ENCODE results near the gene TRIM67. TPM values are rescaled to one million over a fixed set of nuclear protein-coding genes. Genes with fewer than 3 reads are reported as not detected.
A peak's percentile ranks its signal among the peaks of the same experiment; 100 is the strongest.

The TRIM67 gene
- total RNA-seq, 6 experiments from 2014 or later: not detected

GRCh38 chr1:231160895-231161666 lies 777 bp upstream of the TRIM67 start:
- DNase-seq (no peak), ATAC-seq (no peak)
- Histone ChIP-seq H3K27ac (no peak overlapping the region), H3K36me3 (no peaks in the 10 kb centered on the region), H3K27me3 (peaks cover 9 to 16% of the 10 kb centered on the region in 2 donors), H3K4me1 (peaks cover 0 to 16% (median 2%) of the 10 kb centered on the region in 4 donors), H3K9me3 (no peaks in the 10 kb centered on the region), H3K4me3 (peak overlapping the region in 1 of 3 donors; percentile 7)
- TF ChIP-seq CTCF (IDR thresholded peaks at IDR 0.05) (no peak), POLR2A (IDR thresholded peaks at IDR 0.05) (no peak)
- intact Hi-C loops (cut with DNase I): no loop called here
- WGBS (ENCODE audit: insufficient coverage, low coverage, low lambda C conversion rate, missing lambda C conversion rate): 9% methylated on average over 31 of the region's 51 CpGs

GRCh38 chr1:231162297-231162969 lies 575 bp downstream of the TRIM67 start:
- H3K9me3 ChIP-seq: no peaks in the 10 kb centered on the region
- H3K27ac ChIP-seq: no peak overlapping the region
- ATAC-seq (peak; percentile 68 to 90 (median 77)), DNase-seq (peak in 1 of 3 donors; percentile 41)
- peaks cover 9 to 16% of the 10 kb centered on the region in 2 donors for H3K27me3 ChIP-seq
- 0% methylated on average over 4 of the region's 71 CpGs for WGBS (ENCODE audit: insufficient coverage, low coverage, low lambda C conversion rate, missing lambda C conversion rate)
- no peaks in the 10 kb centered on the region for H3K36me3 ChIP-seq
- TF ChIP-seq POLR2A (IDR thresholded peaks at IDR 0.05): no peak
- TF ChIP-seq CTCF (IDR thresholded peaks at IDR 0.05): no peak
- peaks cover 0 to 16% (median 2%) of the 10 kb centered on the region in 4 donors for H3K4me1 ChIP-seq
- intact Hi-C loops (cut with DNase I): no loop called here
- peak overlapping the region in 2 of 3 donors; percentile 17 to 46 for H3K4me3 ChIP-seq

GRCh38 chr1:231162970-231163829 lies 1.3 kb downstream of the TRIM67 start:
- ATAC-seq (no peak), DNase-seq (no peak)
- TF ChIP-seq CTCF (IDR thresholded peaks at IDR 0.05): no peak
- no peak for TF ChIP-seq POLR2A (IDR thresholded peaks at IDR 0.05)
- H3K27ac ChIP-seq: no peak overlapping the region
- H3K9me3 ChIP-seq: no peaks in the 10 kb centered on the region
- intact Hi-C loops (cut with DNase I): no loop called here
- peaks cover 0 to 16% (median 2%) of the 10 kb centered on the region in 4 donors for H3K4me1 ChIP-seq
- no peaks in the 10 kb centered on the region for H3K36me3 ChIP-seq
- H3K27me3 ChIP-seq: peaks cover 9 to 16% of the 10 kb centered on the region in 2 donors
- WGBS (ENCODE audit: insufficient coverage, low coverage, low lambda C conversion rate, missing lambda C conversion rate): 12% methylated on average over 3 of the region's 97 CpGs
- peak overlapping the region in 1 of 3 donors; percentile 46 for H3K4me3 ChIP-seq

GRCh38 chr1:231163830-231164427 lies 2.1 kb downstream of the TRIM67 start:
- intact Hi-C loops (cut with DNase I): no loop called here
- 23% methylated on average over 12 of the region's 23 CpGs for WGBS (ENCODE audit: insufficient coverage, low coverage, low lambda C conversion rate, missing lambda C conversion rate)
- H3K27me3 ChIP-seq: peaks cover 9 to 16% of the 10 kb centered on the region in 2 donors

More at GRCh38 chr1:231163830-231164427, 2.1 kb downstream of the TRIM67 start:
- TF ChIP-seq CTCF (IDR thresholded peaks at IDR 0.05) (no peak), POLR2A (IDR thresholded peaks at IDR 0.05) (no peak)
- DNase-seq (no peak), ATAC-seq (no peak)
- no peak overlapping the region for H3K4me3 ChIP-seq
- H3K36me3 ChIP-seq: no peaks in the 10 kb centered on the region
- peaks cover 0 to 16% (median 2%) of the 10 kb centered on the region in 4 donors for H3K4me1 ChIP-seq
- no peak overlapping the region for H3K27ac ChIP-seq
- no peaks in the 10 kb centered on the region for H3K9me3 ChIP-seq
